ENCODE data around the gene MBOAT2.

The MBOAT2 gene

GRCh38 chr2:8889978-8890377 is 113.5 kb downstream of the MBOAT2 start:
- no peak for DNase-seq

GRCh38 chr2:8888963-8889362 is 114.5 kb downstream of the MBOAT2 start:
- DNase-seq, result no peak

GRCh38 chr2:8886876-8887275 is 116.6 kb downstream of the MBOAT2 start:
- no peak for DNase-seq

- DNase-seq, result no peak
Measured at GRCh38 chr2:8886202-8886518, 117.3 kb downstream of the MBOAT2 start.

GRCh38 chr2:8885449-8886201 is 117.9 kb downstream of the MBOAT2 start:
- DNase-seq, result no peak

- DNase-seq, result no peak
Measured at GRCh38 chr2:8884812-8885211, 118.7 kb downstream of the MBOAT2 start.

- no peak for DNase-seq
Measured at GRCh38 chr2:8882094-8882493, 121.4 kb downstream of the MBOAT2 start.

GRCh38 chr2:8877894-8878293 is 125.6 kb downstream of the MBOAT2 start:
- no peak for DNase-seq

- no peak for DNase-seq
Measured at GRCh38 chr2:8877332-8877731, 126.2 kb downstream of the MBOAT2 start.

GRCh38 chr2:8876628-8877027 is 126.9 kb downstream of the MBOAT2 start:
- no peak for DNase-seq

GRCh38 chr2:8872821-8873432 is 130.6 kb downstream of the MBOAT2 start:
- no peak for DNase-seq

- no peak for DNase-seq
Measured at GRCh38 chr2:8870441-8870840, 133.0 kb downstream of the MBOAT2 start.

- no peak for DNase-seq
Measured at GRCh38 chr2:8867363-8867762, 136.1 kb downstream of the MBOAT2 start.

GRCh38 chr2:8863331-8863953 is 140.0 kb downstream of the MBOAT2 start:
- no peak for DNase-seq

GRCh38 chr2:8862230-8862629 is 141.3 kb downstream of the MBOAT2 start:
- DNase-seq, result no peak

GRCh38 chr2:8861797-8862196 is 141.7 kb downstream of the MBOAT2 start:
- no peak for DNase-seq

GRCh38 chr2:8860239-8860638 is 143.2 kb downstream of the MBOAT2 start:
- DNase-seq, result no peak

GRCh38 chr2:8858910-8859309 is 144.6 kb downstream of the MBOAT2 start:
- no peak for DNase-seq

- no peak for DNase-seq
Measured at GRCh38 chr2:8858264-8858663, 145.2 kb downstream of the MBOAT2 start.

- no peak for DNase-seq
Measured at GRCh38 chr2:8857709-8858108, 145.8 kb downstream of the MBOAT2 start.

GRCh38 chr2:8856176-8856575 is 147.3 kb downstream of the MBOAT2 start:
- no peak for DNase-seq

- no peak for DNase-seq
Measured at GRCh38 chr2:8855010-8855409, 148.5 kb downstream of the MBOAT2 start.

- DNase-seq, result no peak
Measured at GRCh38 chr2:8853426-8853825, 150.1 kb downstream of the MBOAT2 start.

GRCh38 chr2:8851811-8852560 is 151.5 kb downstream of the MBOAT2 start:
- DNase-seq, result no peak

Data from activated effector memory CD4-positive, alpha-beta T cell treated with Interleukin-2 at 50 U/mL for 16 hours (primary cell).